ENCODE results near the gene MEIS1.

- TF ChIP-seq POLR2A (IDR thresholded peaks at IDR 0.05) (no peak), CTCF (IDR thresholded peaks at IDR 0.05) (no peak)
Observed at GRCh38 chr2:66488946-66489345, 54.0 kb downstream of the MEIS1 start.
